Thoracic aorta (tissue), 2 donors: ENCODE measurements around the gene ARHGAP8. TPM values are rescaled to one million over a fixed set of nuclear protein-coding genes. Genes with fewer than 3 reads are reported as not detected.

Experiments
- ATAC-seq: fragments of 150-250 bp; one replicate; pipeline ENCODE4 v1.8.0; 2017; ENCODE audit warnings: low read depth; ENCODE audit not compliant: insufficient number of reproducible peaks, low FRiP score
- DNase-seq: peaks from one replicate; pipeline ENCODE4 v3.0.0-alpha.2; 2020; ENCODE audit warnings: low spot score
- H3K27ac ChIP-seq, 2 donors: fragments of 200-600 bp; sonication (generic); 1 replicate in 1 of 2; 2 replicates in 1 of 2; pipeline ENCODE4 v1.5.1; 2016; ENCODE audit warnings: mild to moderate bottlenecking in 2 of 2, moderate library complexity in 2 of 2
- H3K27me3 ChIP-seq: fragments of 200-600 bp; sonication (generic); replicated peaks from 2 replicates; pipeline ENCODE4 v1.6.0; 2016; ENCODE audit warnings: mild to moderate bottlenecking; ENCODE audit not compliant: insufficient read depth
- H3K36me3 ChIP-seq: fragments of 200-600 bp; sonication (generic); one replicate; pipeline ENCODE4 v1.5.1; 2016
- H3K4me1 ChIP-seq, 2 donors: fragments of 200-600 bp; sonication (generic); 1 replicate in 1 of 2; 2 replicates in 1 of 2; pipeline versions ENCODE4 v1.5.1 to v1.6.0; 2016; ENCODE audit warnings: low read depth in 2 of 2, mild to moderate bottlenecking in 1 of 2; ENCODE audit not compliant: control insufficient read depth in 1 of 2
- H3K4me3 ChIP-seq: fragments of 200-600 bp; sonication (generic); 2 replicates; pipeline ENCODE4 v1.5.1; 2016; ENCODE audit warnings: mild to moderate bottlenecking
- H3K9me3 ChIP-seq: fragments of 200-600 bp; sonication (generic); 2 replicates; pipeline ENCODE4 v1.5.1; 2016
- CTCF ChIP-seq: fragments of 200-600 bp; sonication (generic); IDR thresholded peaks from one replicate; pipeline ENCODE4 v1.5.1; 2019; ENCODE audit warnings: antibody characterized with exemption
- total RNA-seq, 2 donors: library from RNA; depleted of rRNA; stranded (reverse); fragments of >200 nt; gene quantifications; one replicate each; pipeline versions ENCODE4 v1.1.0 to v1.2.3, GENCODE V29; 2016

Gene ARHGAP8
- total RNA-seq, 2 donors from 2014 or later = 1.2 to 4.0 TPM

- no peak for TF ChIP-seq CTCF
- Histone ChIP-seq H3K27me3 (no peaks in the 10 kb centered on the region), H3K4me3 (no peak overlapping the region), H3K4me1 (no peaks in the 10 kb centered on the region), H3K27ac (no peak overlapping the region), H3K9me3 (no peaks in the 10 kb centered on the region), H3K36me3 (no peaks in the 10 kb centered on the region)
- DNase-seq = no peak
- no peak for ATAC-seq
Observed at GRCh38 chr22:44845796-44846720, 93.7 kb downstream of the ARHGAP8 start.

GRCh38 chr22:44846726-44847275, 94.4 kb downstream of the ARHGAP8 start:
- no peak for DNase-seq
- Histone ChIP-seq H3K36me3 (no peaks in the 10 kb centered on the region), H3K9me3 (no peaks in the 10 kb centered on the region), H3K27ac (no peak overlapping the region), H3K4me3 (no peak overlapping the region), H3K4me1 (no peaks in the 10 kb centered on the region), H3K27me3 (no peaks in the 10 kb centered on the region)
- ATAC-seq = no peak
- no peak for TF ChIP-seq CTCF

- ATAC-seq = no peak
- no peak for DNase-seq
- Histone ChIP-seq H3K4me1 (no peaks in the 10 kb centered on the region), H3K27me3 (no peaks in the 10 kb centered on the region), H3K4me3 (no peak overlapping the region), H3K36me3 (no peaks in the 10 kb centered on the region), H3K27ac (no peak overlapping the region), H3K9me3 (no peaks in the 10 kb centered on the region)
- no peak for TF ChIP-seq CTCF
Observed at GRCh38 chr22:44847380-44847779, 95.0 kb downstream of the ARHGAP8 start.

GRCh38 chr22:44847892-44848291, 95.5 kb downstream of the ARHGAP8 start:
- no peak for ATAC-seq
- H3K27ac ChIP-seq = no peak overlapping the region
- no peak for DNase-seq
- H3K9me3 ChIP-seq = no peaks in the 10 kb centered on the region
- no peak overlapping the region for H3K4me3 ChIP-seq
- TF ChIP-seq CTCF = no peak
- H3K27me3 ChIP-seq = no peaks in the 10 kb centered on the region
- H3K36me3 ChIP-seq = no peaks in the 10 kb centered on the region
- no peaks in the 10 kb centered on the region for H3K4me1 ChIP-seq

GRCh38 chr22:44848296-44848741, 95.9 kb downstream of the ARHGAP8 start:
- Histone ChIP-seq H3K9me3 (no peaks in the 10 kb centered on the region), H3K27ac (no peak overlapping the region), H3K4me1 (no peaks in the 10 kb centered on the region), H3K4me3 (no peak overlapping the region), H3K27me3 (no peaks in the 10 kb centered on the region), H3K36me3 (no peaks in the 10 kb centered on the region)
- DNase-seq (no peak), ATAC-seq (no peak)
- no peak for TF ChIP-seq CTCF
